Liver (tissue), 9 donors: ENCODE measurements around the gene GSG1. TPM values are rescaled to one million over a fixed set of nuclear protein-coding genes. Genes with fewer than 3 reads are reported as not detected.

Experiments used
- DNase-seq: peaks from one replicate; pipeline ENCODE4 v3.0.0-alpha.2; 2017; ENCODE audit warnings: low spot score
- H3K27ac ChIP-seq, 2 donors: one replicate each; pipeline ENCODE4 v1.7.0; 2013; ENCODE audit warnings: inconsistent platforms in 2 of 2, low read length in 2 of 2, control low read depth in 1 of 2, low read depth in 1 of 2, mild to moderate bottlenecking in 1 of 2
- H3K27me3 ChIP-seq, 4 donors: one replicate each; pipeline versions ENCODE4 v1.6.1 to v1.7.0; 2013; ENCODE audit warnings: low read length in 3 of 4, inconsistent platforms in 1 of 4, mild to moderate bottlenecking in 1 of 4, moderate library complexity in 1 of 4; ENCODE audit not compliant: control insufficient read depth in 4 of 4, insufficient read depth in 4 of 4
- H3K36me3 ChIP-seq, 4 donors: one replicate each; pipeline versions ENCODE4 v1.6.1 to v1.7.0; 2013; ENCODE audit warnings: low read length in 3 of 4, mild to moderate bottlenecking in 3 of 4, low read depth in 1 of 4, moderate library complexity in 1 of 4; ENCODE audit not compliant: control insufficient read depth in 4 of 4, insufficient read depth in 3 of 4
- H3K4me1 ChIP-seq, 4 donors: one replicate each; pipeline versions ENCODE4 v1.6.1 to v1.7.0; 2013; ENCODE audit warnings: low read length in 3 of 4, mild to moderate bottlenecking in 3 of 4, moderate library complexity in 1 of 4; ENCODE audit not compliant: control insufficient read depth in 4 of 4, insufficient read depth in 4 of 4
- H3K4me3 ChIP-seq, 3 donors: one replicate each; pipeline versions ENCODE4 v1.6.1 to v1.7.0; 2013; ENCODE audit warnings: low read length in 3 of 3, control low read depth in 1 of 3, low read depth in 1 of 3, mild to moderate bottlenecking in 1 of 3
- H3K9ac ChIP-seq, 2 donors: one replicate each; pipeline ENCODE4 v1.7.0; 2013; ENCODE audit warnings: low read length in 2 of 2, mild to moderate bottlenecking in 2 of 2, moderate library complexity in 2 of 2, control low read depth in 1 of 2, low read depth in 1 of 2
- H3K9me3 ChIP-seq, 4 donors: one replicate each; pipeline versions ENCODE4 v1.6.1 to v1.7.0; 2013; ENCODE audit warnings: low read length in 3 of 4; ENCODE audit not compliant: control insufficient read depth in 4 of 4
- FOXA1 ChIP-seq: IDR thresholded peaks from 2 replicates; pipeline ENCODE4 v1.6.1; 2016; ENCODE audit warnings: antibody characterized with exemption
- FOXA2 ChIP-seq: IDR thresholded peaks from 2 replicates; pipeline ENCODE4 v1.6.1; 2016; ENCODE audit warnings: antibody characterized with exemption
- HNF4A ChIP-seq, 2 donors: conservative IDR thresholded peaks; 2 replicates each; pipeline ENCODE4 v1.6.1; 2016; ENCODE audit warnings: antibody characterized with exemption in 2 of 2, mild to moderate bottlenecking in 2 of 2
- HNF4G ChIP-seq: IDR thresholded peaks from 2 replicates; pipeline ENCODE4 v1.6.1; 2016; ENCODE audit warnings: antibody characterized with exemption
- JUND ChIP-seq, 2 donors: IDR thresholded peaks; 2 replicates each; pipeline ENCODE4 v1.6.1; 2016; ENCODE audit warnings: antibody characterized with exemption in 2 of 2
- NR2F2 ChIP-seq: IDR thresholded peaks from 2 replicates; pipeline ENCODE4 v1.6.1; 2016; ENCODE audit warnings: antibody characterized with exemption
- SP1 ChIP-seq: IDR thresholded peaks from 2 replicates; pipeline ENCODE4 v1.6.1; 2018; ENCODE audit warnings: antibody characterized with exemption, mild to moderate bottlenecking
- TAF1 ChIP-seq: conservative IDR thresholded peaks from 2 replicates; pipeline ENCODE4 v1.6.1; 2016; ENCODE audit warnings: antibody characterized with exemption, mild to moderate bottlenecking
- YY1 ChIP-seq: IDR thresholded peaks from 2 replicates; pipeline ENCODE4 v1.6.1; 2016; ENCODE audit warnings: antibody characterized with exemption, mild to moderate bottlenecking
- WGBS: extraction: QIAGEN DNeasy Blood & Tissue Kit; methylation state at CpG from one replicate; pipeline ENCODE4 v1.1.7; 2013; 5-methylcytosine and 5-hydroxymethylcytosine counted together
- polyA plus RNA-seq, 2 donors: library from polyadenylated mRNA; stranded (reverse) in 1 of 2; unstranded in 1 of 2; fragments of 200-250 nt in 1 of 2; fragments of >200 nt in 1 of 2; fragmentation: Nextera tagmentation in 1 of 2; extraction: Ambion mirVana in 1 of 2; gene quantifications; one replicate each; pipeline versions ENCODE4 v1.2.1 to v1.2.3, GENCODE V29; 2013 to 2015
- total RNA-seq, 2 donors: library from RNA; depleted of rRNA; stranded (reverse); fragments of >200 nt; gene quantifications; one replicate each; pipeline ENCODE4 v1.2.3, GENCODE V29; 2014
- TF ChIP-seq, protein P1 (sequence below): IDR thresholded peaks from 2 replicates; pipeline ENCODE4 v1.6.1; 2016; ENCODE audit warnings: antibody characterized with exemption, mild to moderate bottlenecking
- TF ChIP-seq, protein P2 (sequence below): IDR thresholded peaks from 2 replicates; pipeline ENCODE4 v1.6.1; 2016; ENCODE audit warnings: antibody characterized with exemption
- TF ChIP-seq, protein P3 (sequence below): fragments of 150-350 bp; IDR thresholded peaks from 2 replicates; pipeline ENCODE4 v1.5.1; 2017; ENCODE audit warnings: improper control_type of control experiment, low read depth, low read length; ENCODE audit not compliant: missing input control
- TF ChIP-seq, protein P4 (sequence below): IDR thresholded peaks from 2 replicates; pipeline ENCODE4 v1.6.1; 2016; ENCODE audit warnings: antibody characterized with exemption
- donor health status: healthy.
- donor health status: healthy.
- donor health status: healthy.
- donor health status: healthy.
- donor health status: healthy.

The GSG1 gene
- total and polyA plus RNA-seq, 4 donors: not detected

DNA sequence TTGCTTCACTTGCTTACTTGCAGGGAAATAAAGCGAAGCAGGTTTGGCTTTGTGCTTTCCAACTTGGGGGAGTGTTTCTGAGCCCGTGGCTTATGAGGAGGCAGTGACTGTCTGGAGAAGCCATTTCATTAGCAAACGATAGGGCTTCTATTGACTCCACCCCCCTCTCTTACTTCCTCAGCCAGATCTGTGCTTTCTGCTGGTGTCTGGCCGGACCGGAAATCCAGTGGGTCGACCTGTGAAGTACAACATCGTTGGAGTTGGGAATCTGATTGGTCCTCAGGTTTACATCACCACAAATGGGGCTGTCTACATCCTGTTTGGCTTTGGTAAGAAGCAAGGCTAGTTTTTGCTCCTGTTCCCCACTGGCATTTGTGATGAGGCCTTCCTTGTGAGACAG is 37.0 kb downstream of the GSG1 start (continued):
- TF ChIP-seq, protein P1, sequence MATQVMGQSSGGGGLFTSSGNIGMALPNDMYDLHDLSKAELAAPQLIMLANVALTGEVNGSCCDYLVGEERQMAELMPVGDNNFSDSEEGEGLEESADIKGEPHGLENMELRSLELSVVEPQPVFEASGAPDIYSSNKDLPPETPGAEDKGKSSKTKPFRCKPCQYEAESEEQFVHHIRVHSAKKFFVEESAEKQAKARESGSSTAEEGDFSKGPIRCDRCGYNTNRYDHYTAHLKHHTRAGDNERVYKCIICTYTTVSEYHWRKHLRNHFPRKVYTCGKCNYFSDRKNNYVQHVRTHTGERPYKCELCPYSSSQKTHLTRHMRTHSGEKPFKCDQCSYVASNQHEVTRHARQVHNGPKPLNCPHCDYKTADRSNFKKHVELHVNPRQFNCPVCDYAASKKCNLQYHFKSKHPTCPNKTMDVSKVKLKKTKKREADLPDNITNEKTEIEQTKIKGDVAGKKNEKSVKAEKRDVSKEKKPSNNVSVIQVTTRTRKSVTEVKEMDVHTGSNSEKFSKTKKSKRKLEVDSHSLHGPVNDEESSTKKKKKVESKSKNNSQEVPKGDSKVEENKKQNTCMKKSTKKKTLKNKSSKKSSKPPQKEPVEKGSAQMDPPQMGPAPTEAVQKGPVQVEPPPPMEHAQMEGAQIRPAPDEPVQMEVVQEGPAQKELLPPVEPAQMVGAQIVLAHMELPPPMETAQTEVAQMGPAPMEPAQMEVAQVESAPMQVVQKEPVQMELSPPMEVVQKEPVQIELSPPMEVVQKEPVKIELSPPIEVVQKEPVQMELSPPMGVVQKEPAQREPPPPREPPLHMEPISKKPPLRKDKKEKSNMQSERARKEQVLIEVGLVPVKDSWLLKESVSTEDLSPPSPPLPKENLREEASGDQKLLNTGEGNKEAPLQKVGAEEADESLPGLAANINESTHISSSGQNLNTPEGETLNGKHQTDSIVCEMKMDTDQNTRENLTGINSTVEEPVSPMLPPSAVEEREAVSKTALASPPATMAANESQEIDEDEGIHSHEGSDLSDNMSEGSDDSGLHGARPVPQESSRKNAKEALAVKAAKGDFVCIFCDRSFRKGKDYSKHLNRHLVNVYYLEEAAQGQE: no peak
- TF ChIP-seq, protein P2, sequence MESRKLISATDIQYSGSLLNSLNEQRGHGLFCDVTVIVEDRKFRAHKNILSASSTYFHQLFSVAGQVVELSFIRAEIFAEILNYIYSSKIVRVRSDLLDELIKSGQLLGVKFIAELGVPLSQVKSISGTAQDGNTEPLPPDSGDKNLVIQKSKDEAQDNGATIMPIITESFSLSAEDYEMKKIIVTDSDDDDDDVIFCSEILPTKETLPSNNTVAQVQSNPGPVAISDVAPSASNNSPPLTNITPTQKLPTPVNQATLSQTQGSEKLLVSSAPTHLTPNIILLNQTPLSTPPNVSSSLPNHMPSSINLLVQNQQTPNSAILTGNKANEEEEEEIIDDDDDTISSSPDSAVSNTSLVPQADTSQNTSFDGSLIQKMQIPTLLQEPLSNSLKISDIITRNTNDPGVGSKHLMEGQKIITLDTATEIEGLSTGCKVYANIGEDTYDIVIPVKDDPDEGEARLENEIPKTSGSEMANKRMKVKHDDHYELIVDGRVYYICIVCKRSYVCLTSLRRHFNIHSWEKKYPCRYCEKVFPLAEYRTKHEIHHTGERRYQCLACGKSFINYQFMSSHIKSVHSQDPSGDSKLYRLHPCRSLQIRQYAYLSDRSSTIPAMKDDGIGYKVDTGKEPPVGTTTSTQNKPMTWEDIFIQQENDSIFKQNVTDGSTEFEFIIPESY: no peak

DNA sequence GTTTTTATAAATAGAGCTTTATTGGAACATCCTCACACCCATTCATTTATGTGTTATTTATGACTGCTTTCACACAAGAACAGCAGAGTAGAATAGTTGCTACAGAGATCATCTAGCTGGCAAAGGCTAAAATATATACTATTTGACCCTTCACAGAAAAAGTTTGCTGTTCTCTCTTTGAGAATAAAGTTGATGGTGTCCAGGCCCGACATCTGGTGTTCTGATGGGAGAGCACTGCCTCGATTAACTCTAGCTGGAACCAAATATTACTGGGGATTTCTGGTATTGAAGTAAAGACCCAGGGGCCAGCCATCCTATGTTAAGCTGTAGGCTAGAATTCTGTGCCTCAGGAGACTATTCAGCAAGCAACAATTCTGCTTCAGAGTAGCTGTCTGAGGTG is 37.5 kb downstream of the GSG1 start:
- DNase-seq: no peak
- no peaks in the 10 kb centered on the region for H3K27me3 ChIP-seq
- H3K9ac ChIP-seq: no peak overlapping the region
- 91% methylated on average over 2 of the region's 2 CpGs for WGBS
- no peaks in the 10 kb centered on the region for H3K4me1 ChIP-seq
- H3K36me3 ChIP-seq: peaks cover 0 to 10% (median 9%) of the 10 kb centered on the region in 4 donors
- no peaks in the 10 kb centered on the region for H3K9me3 ChIP-seq
- TF ChIP-seq, protein P1: no peak
- TF ChIP-seq TAF1 (no peak), FOXA1 (no peak), NR2F2 (no peak), FOXA2 (no peak), SP1 (no peak), HNF4G (no peak), JUND (IDR thresholded peaks at IDR 0.05) (no peak), HNF4A (conservative IDR thresholded peaks at IDR 0.05) (no peak), YY1 (no peak)
- TF ChIP-seq, protein P3, sequence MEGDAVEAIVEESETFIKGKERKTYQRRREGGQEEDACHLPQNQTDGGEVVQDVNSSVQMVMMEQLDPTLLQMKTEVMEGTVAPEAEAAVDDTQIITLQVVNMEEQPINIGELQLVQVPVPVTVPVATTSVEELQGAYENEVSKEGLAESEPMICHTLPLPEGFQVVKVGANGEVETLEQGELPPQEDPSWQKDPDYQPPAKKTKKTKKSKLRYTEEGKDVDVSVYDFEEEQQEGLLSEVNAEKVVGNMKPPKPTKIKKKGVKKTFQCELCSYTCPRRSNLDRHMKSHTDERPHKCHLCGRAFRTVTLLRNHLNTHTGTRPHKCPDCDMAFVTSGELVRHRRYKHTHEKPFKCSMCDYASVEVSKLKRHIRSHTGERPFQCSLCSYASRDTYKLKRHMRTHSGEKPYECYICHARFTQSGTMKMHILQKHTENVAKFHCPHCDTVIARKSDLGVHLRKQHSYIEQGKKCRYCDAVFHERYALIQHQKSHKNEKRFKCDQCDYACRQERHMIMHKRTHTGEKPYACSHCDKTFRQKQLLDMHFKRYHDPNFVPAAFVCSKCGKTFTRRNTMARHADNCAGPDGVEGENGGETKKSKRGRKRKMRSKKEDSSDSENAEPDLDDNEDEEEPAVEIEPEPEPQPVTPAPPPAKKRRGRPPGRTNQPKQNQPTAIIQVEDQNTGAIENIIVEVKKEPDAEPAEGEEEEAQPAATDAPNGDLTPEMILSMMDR: no peak
- TF ChIP-seq, protein P4, sequence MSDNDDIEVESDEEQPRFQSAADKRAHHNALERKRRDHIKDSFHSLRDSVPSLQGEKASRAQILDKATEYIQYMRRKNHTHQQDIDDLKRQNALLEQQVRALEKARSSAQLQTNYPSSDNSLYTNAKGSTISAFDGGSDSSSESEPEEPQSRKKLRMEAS: no peak
- TF ChIP-seq, protein P2: no peak
- no peak overlapping the region for H3K27ac ChIP-seq
- no peak overlapping the region for H3K4me3 ChIP-seq
